A673 (cell line): ENCODE results near the gene AGO3. TPM values are rescaled to one million over a fixed set of nuclear protein-coding genes. Genes with fewer than 3 reads are reported as not detected.

Experiments used
- BruUV-seq: library from RNA; stranded (reverse); fragments of 400-500 nt; replicated peaks from 2 replicates; lab custom pipeline; 2021; lab: Mats Ljungman, UMichigan
- CTCF ChIA-PET: fragments of 300-600 bp; sonication (Branson Sonifier 250); formaldehyde crosslinking; loops from one replicate; lab custom pipeline; 2022; ENCODE audit warnings: antibody characterized with exemption; lab: Charles Lee
- POLR2A ChIA-PET: fragments of 300-600 bp; sonication (Branson Sonifier 250); formaldehyde crosslinking; loops from one replicate; lab custom pipeline; 2022; ENCODE audit warnings: antibody characterized with exemption; ENCODE audit not compliant: low non-redundant PET; lab: Charles Lee
- DNase-seq: peaks from one replicate; pipeline ENCODE4 v3.0.0-alpha.2; 2015; ENCODE audit warnings: low spot score
- H3K27ac ChIP-seq: fragments of 200-600 bp; sonication (generic); 2 replicates; pipeline ENCODE4 v1.5.1; 2016; ENCODE audit warnings: mixed run types, low read depth, mild to moderate bottlenecking, mixed read lengths, antibody characterized with exemption, low read length; ENCODE audit not compliant: poor library complexity, severe bottlenecking
- H3K27me3 ChIP-seq: fragments of 200-600 bp; sonication (generic); replicated peaks from 2 replicates; pipeline ENCODE4 v1.6.1; 2017; ENCODE audit warnings: mixed run types, low read depth, mild to moderate bottlenecking, mixed read lengths, antibody characterized with exemption, low read length; ENCODE audit not compliant: insufficient read depth, poor library complexity
- H3K36me3 ChIP-seq: fragments of 200-600 bp; sonication (generic); 2 replicates; pipeline ENCODE4 v1.6.1; 2016; ENCODE audit warnings: mixed run types, mild to moderate bottlenecking, mixed read lengths, antibody characterized with exemption, low read length; ENCODE audit not compliant: insufficient read depth, poor library complexity, severe bottlenecking
- H3K4me1 ChIP-seq: fragments of 200-600 bp; sonication (generic); 2 replicates; pipeline ENCODE4 v1.6.1; 2017; ENCODE audit warnings: mixed run types, mild to moderate bottlenecking, mixed read lengths, antibody characterized with exemption, low read length; ENCODE audit not compliant: insufficient read depth, poor library complexity, severe bottlenecking
- H3K4me3 ChIP-seq: fragments of 200-600 bp; sonication (generic); 2 replicates; pipeline ENCODE4 v1.5.1; 2016; ENCODE audit warnings: low read depth, mixed run types, mild to moderate bottlenecking, mixed read lengths, low read length; ENCODE audit not compliant: poor library complexity, severe bottlenecking
- H3K9me3 ChIP-seq: fragments of 200-600 bp; sonication (generic); 2 replicates; pipeline ENCODE4 v1.6.1; 2016; ENCODE audit warnings: mixed run types, low read depth, mild to moderate bottlenecking, mixed read lengths, antibody characterized with exemption, low read length; ENCODE audit not compliant: poor library complexity, severe bottlenecking
- EZH2 ChIP-seq: fragments of 200-600 bp; sonication (generic); IDR thresholded peaks from 2 replicates; pipeline ENCODE4 v1.6.1; 2017; ENCODE audit warnings: borderline replicate concordance, low read depth, mild to moderate bottlenecking, mixed read lengths, antibody characterized with exemption, low read length; ENCODE audit not compliant: poor library complexity, severe bottlenecking
- intact Hi-C: fragments of 100-400 bp; cut with micrococcal nuclease; formaldehyde crosslinking; loops from one replicate; pipeline ENCODE4 v1.10.0; 2022; ENCODE audit not compliant: unreplicated experiment
- total RNA-seq: library from RNA; stranded (reverse); gene quantifications from 2 replicates; pipeline ENCODE4 v1.2.3, GENCODE V29; 2021
- TF ChIP-seq, protein P1 (sequence below): fragments of 300-800, 200-600 bp; sonication (generic); conservative IDR thresholded peaks from 2 replicates; pipeline ENCODE4 v1.5.1; 2017; ENCODE audit warnings: low read depth, mild to moderate bottlenecking, antibody characterized with exemption, low read length, moderate library complexity, mixed read lengths

AGO3 gene
- total RNA-seq, 1 experiment from 2014 or later = 44.2 TPM

DNA sequence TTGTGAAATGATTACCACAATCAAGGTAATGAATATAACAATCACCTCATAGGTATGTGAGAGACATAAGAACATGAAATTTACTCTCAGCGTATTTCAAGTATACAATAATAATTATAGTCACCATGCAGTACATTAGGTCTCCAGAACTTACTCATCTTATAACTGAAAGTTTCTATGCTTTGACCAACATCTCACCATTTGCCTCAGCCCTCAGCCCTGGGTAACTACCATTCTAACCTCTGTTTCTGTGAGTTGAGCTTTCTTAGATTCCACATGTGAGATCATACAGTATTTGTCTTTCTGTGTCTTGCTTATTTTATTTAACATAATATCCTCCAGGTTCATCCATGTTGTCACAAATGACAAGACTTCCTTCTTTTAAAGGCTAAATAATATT, 57.3 kb downstream of the AGO3 start:
- H3K27me3 ChIP-seq = no peaks in the 10 kb centered on the region
- H3K4me1 ChIP-seq = no peaks in the 10 kb centered on the region
- no peaks in the 10 kb centered on the region for H3K36me3 ChIP-seq
- intact Hi-C loops = no loop called here
- no TSS peak for BruUV-seq
- no peak overlapping the region for H3K4me3 ChIP-seq
- H3K27ac ChIP-seq = no peak overlapping the region
- no peak for DNase-seq
- ChIA-PET POLR2A (no interaction called here), CTCF (no interaction called here)
- no peaks in the 10 kb centered on the region for H3K9me3 ChIP-seq
- TF ChIP-seq, protein P1, sequence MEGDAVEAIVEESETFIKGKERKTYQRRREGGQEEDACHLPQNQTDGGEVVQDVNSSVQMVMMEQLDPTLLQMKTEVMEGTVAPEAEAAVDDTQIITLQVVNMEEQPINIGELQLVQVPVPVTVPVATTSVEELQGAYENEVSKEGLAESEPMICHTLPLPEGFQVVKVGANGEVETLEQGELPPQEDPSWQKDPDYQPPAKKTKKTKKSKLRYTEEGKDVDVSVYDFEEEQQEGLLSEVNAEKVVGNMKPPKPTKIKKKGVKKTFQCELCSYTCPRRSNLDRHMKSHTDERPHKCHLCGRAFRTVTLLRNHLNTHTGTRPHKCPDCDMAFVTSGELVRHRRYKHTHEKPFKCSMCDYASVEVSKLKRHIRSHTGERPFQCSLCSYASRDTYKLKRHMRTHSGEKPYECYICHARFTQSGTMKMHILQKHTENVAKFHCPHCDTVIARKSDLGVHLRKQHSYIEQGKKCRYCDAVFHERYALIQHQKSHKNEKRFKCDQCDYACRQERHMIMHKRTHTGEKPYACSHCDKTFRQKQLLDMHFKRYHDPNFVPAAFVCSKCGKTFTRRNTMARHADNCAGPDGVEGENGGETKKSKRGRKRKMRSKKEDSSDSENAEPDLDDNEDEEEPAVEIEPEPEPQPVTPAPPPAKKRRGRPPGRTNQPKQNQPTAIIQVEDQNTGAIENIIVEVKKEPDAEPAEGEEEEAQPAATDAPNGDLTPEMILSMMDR = no peak
- no peak for TF ChIP-seq EZH2

DNA sequence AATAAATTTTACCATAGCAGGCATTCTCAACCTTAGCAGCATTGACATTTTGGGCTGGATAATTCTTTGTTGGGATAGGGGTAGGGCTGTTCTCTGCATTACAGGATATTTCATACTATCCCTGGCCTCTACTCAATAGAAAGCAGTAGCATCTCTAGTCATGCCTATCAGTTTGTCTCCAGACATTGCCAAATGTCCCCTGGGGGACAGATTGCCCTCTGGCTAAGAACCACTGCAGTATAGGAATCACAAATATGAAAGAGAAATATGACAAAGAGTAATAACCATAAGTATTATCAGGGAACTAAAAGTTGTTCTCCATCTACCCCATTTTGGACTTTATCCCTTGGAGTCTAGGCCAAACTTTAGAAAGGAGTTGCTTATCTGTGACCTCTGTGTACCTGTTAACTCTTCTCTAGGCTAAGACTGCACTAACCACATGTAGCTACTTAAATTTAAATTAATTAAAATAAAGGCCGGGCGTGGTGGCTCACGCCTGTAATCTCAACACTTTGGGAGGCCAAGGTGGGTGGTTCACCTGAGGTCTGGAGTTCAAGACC, 76.1 kb downstream of the AGO3 start:
- no peak for DNase-seq
- Histone ChIP-seq H3K27me3 (no peaks in the 10 kb centered on the region), H3K4me1 (no peaks in the 10 kb centered on the region), H3K27ac (no peak overlapping the region), H3K4me3 (no peak overlapping the region), H3K36me3 (peaks cover 6% of the 10 kb centered on the region), H3K9me3 (no peaks in the 10 kb centered on the region)
- BruUV-seq = no TSS peak
- ChIA-PET CTCF (no interaction called here), POLR2A (no interaction called here)
- TF ChIP-seq EZH2 = no peak
- TF ChIP-seq, protein P1 = no peak
- intact Hi-C loops = no loop called here

DNA sequence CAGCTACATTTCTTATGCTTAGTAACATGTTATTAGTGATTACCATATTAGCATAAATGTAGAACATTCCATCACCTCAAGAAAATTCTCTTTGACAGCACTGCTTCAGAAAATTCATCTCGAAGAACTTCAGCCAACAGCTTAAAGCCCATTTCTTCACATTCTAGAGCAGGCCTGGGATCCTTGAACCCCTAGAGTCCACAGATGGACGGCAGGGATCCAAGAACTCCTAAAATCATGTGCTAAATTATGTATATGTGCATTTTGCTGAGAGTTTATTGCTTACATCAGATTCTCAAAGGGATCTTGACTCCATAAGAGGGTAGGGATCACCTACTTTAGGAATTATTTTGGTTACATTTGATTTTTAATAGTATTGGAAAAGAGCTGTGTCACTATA, 76.8 kb downstream of the AGO3 start:
- ChIA-PET CTCF (no interaction called here), POLR2A (no interaction called here)
- H3K9me3 ChIP-seq = no peaks in the 10 kb centered on the region

More for the DNA sequence above, 76.8 kb downstream of the AGO3 start:
- intact Hi-C loops = no loop called here
- Histone ChIP-seq H3K4me3 (no peak overlapping the region), H3K4me1 (no peaks in the 10 kb centered on the region), H3K36me3 (peaks cover 6% of the 10 kb centered on the region), H3K27me3 (no peaks in the 10 kb centered on the region), H3K27ac (no peak overlapping the region)
- BruUV-seq = no TSS peak
- DNase-seq = no peak
- no peak for TF ChIP-seq EZH2
- TF ChIP-seq, protein P1 = no peak
